Measurements from ENCODE around the gene CAMK1.

- TF ChIP-seq CTCF (optimal IDR thresholded peaks at IDR 0.05 in 1 of 3, IDR thresholded peaks at IDR 0.05 in 1 of 3, conservative IDR thresholded peaks at IDR 0.05 in 1 of 3; ENCODE audit: extremely low read depth in 1 of 3, insufficient read depth in 2 of 3, low read length in 3 of 3) (no peak), EZH2 (IDR thresholded peaks at IDR 0.05; ENCODE audit: low read length) (no peak)
Observed at GRCh38 chr3:9710174-9710739, 59.5 kb downstream of the CAMK1 start.
